HEK293 (cell line): ENCODE data around the gene RACK1.

Experiments used
- HOXA7 ChIP-seq: sonication (generic); formaldehyde crosslinking; IDR thresholded peaks from 2 replicates; pipeline ENCODE4 v1.8.1; 2022; ENCODE audit warnings: missing genetic modification reagents, borderline replicate concordance
- PRDM10 ChIP-seq: fragments of 450-650 bp; formaldehyde crosslinking; IDR thresholded peaks from 2 replicates; pipeline ENCODE4 v1.5.1; 2016; ENCODE audit warnings: missing biosample characterization, missing genetic modification characterization
- SETDB1 ChIP-seq: IDR thresholded peaks from one replicate; pipeline ENCODE4 v1.6.1; 2017; ENCODE audit warnings: mild to moderate bottlenecking, low read length, moderate library complexity, mixed read lengths; ENCODE audit not compliant: insufficient read length
- SP2 ChIP-seq: fragments of 450-650 bp; formaldehyde crosslinking; IDR thresholded peaks from 2 replicates; pipeline ENCODE4 v1.5.1; 2016; ENCODE audit warnings: missing biosample characterization, missing genetic modification characterization
- ZBTB11 ChIP-seq: fragments of 450-650 bp; formaldehyde crosslinking; conservative IDR thresholded peaks from 2 replicates; pipeline ENCODE4 v1.5.1; 2016; ENCODE audit warnings: low read depth, missing biosample characterization, missing genetic modification characterization
- ZBTB17 ChIP-seq: fragments of 450-650 bp; formaldehyde crosslinking; IDR thresholded peaks from 2 replicates; pipeline ENCODE4 v1.5.1; 2016; ENCODE audit warnings: missing biosample characterization, missing genetic modification characterization
- ZBTB7A ChIP-seq: fragments of 450-650 bp; formaldehyde crosslinking; IDR thresholded peaks from 2 replicates; pipeline ENCODE4 v1.5.1; 2016; ENCODE audit warnings: low read depth, missing biosample characterization, missing genetic modification characterization
- ZFHX2 ChIP-seq: fragments of 450-650 bp; formaldehyde crosslinking; conservative IDR thresholded peaks from 2 replicates; pipeline ENCODE4 v1.5.1; 2016; ENCODE audit warnings: missing biosample characterization, missing genetic modification characterization
- ZIC2 ChIP-seq: fragments of 450-650 bp; formaldehyde crosslinking; IDR thresholded peaks from 2 replicates; pipeline ENCODE4 v1.5.1; 2016; ENCODE audit warnings: missing biosample characterization, missing genetic modification characterization
- ZNF112 ChIP-seq: fragments of 450-650 bp; formaldehyde crosslinking; IDR thresholded peaks from 2 replicates; pipeline ENCODE4 v1.5.0; 2017; ENCODE audit warnings: missing biosample characterization, missing genetic modification characterization
- ZNF140 ChIP-seq: fragments of 450-650 bp; formaldehyde crosslinking; IDR thresholded peaks from 2 replicates; pipeline ENCODE4 v1.5.1; 2016; ENCODE audit warnings: missing biosample characterization, missing genetic modification characterization
- ZNF146 ChIP-seq: fragments of 450-650 bp; formaldehyde crosslinking; IDR thresholded peaks from 2 replicates; pipeline ENCODE4 v1.5.1; 2016; ENCODE audit warnings: missing biosample characterization, missing genetic modification characterization
- ZNF169 ChIP-seq: fragments of 450-650 bp; formaldehyde crosslinking; IDR thresholded peaks from 2 replicates; pipeline ENCODE4 v1.5.1; 2016; ENCODE audit warnings: missing biosample characterization, missing genetic modification characterization
- ZNF518A ChIP-seq: fragments of 450-650 bp; formaldehyde crosslinking; conservative IDR thresholded peaks from 2 replicates; pipeline ENCODE4 v1.5.1; 2016; ENCODE audit warnings: low read depth, missing biosample characterization, missing genetic modification characterization
- ZNF549 ChIP-seq: fragments of 450-650 bp; IDR thresholded peaks from 2 replicates; pipeline ENCODE4 v1.5.1; 2018; ENCODE audit warnings: missing biosample characterization, missing genetic modification characterization, mild to moderate bottlenecking, inconsistent platforms, moderate library complexity
- ZNF558 ChIP-seq: fragments of 450-650 bp; formaldehyde crosslinking; IDR thresholded peaks from 2 replicates; pipeline ENCODE4 v1.5.1; 2016; ENCODE audit warnings: missing biosample characterization, missing genetic modification characterization
- ZNF561 ChIP-seq: fragments of 450-650 bp; IDR thresholded peaks from 2 replicates; pipeline ENCODE4 v1.5.1; 2018; ENCODE audit warnings: missing biosample characterization, missing genetic modification characterization, borderline replicate concordance
- ZNF623 ChIP-seq: fragments of 450-650 bp; formaldehyde crosslinking; IDR thresholded peaks from 2 replicates; pipeline ENCODE4 v1.5.1; 2016; ENCODE audit warnings: missing biosample characterization, missing genetic modification characterization
- ZNF639 ChIP-seq: fragments of 450-650 bp; formaldehyde crosslinking; IDR thresholded peaks from 2 replicates; pipeline ENCODE4 v1.5.1; 2016; ENCODE audit warnings: missing biosample characterization, missing genetic modification characterization
- ZNF76 ChIP-seq: fragments of 450-650 bp; formaldehyde crosslinking; IDR thresholded peaks from 2 replicates; pipeline ENCODE4; 2016; ENCODE audit warnings: low read depth, missing biosample characterization, missing genetic modification characterization, borderline replicate concordance
- ZSCAN18 ChIP-seq: fragments of 450-650 bp; formaldehyde crosslinking; IDR thresholded peaks from 2 replicates; pipeline ENCODE4 v1.5.1; 2016; ENCODE audit warnings: missing biosample characterization, missing genetic modification characterization

The RACK1 gene

GRCh38 chr5:181187500-181188213 is 56.0 kb downstream of the RACK1 start (continued):
- TF ChIP-seq PRDM10, result peak; percentile 80
- no peak for TF ChIP-seq ZBTB7A
- TF ChIP-seq ZNF639 (tag by site-specific recombination), result 0 out of 2 replicates have a peak, but pooled peaks have one; percentile 45
- peak; percentile 33 for TF ChIP-seq ZBTB11 (tag by site-specific recombination)
- TF ChIP-seq ZNF146 (tag by site-specific recombination), result no peak
- no peak for TF ChIP-seq HOXA7 (CRISPR knock-in tag)
- TF ChIP-seq ZNF518A, result no peak
- TF ChIP-seq ZFHX2, result peak; percentile 93
- TF ChIP-seq ZSCAN18 (tag by site-specific recombination), result no peak
- peak; percentile 55; the same call in 1 of the 2 replicates for TF ChIP-seq ZNF76 (tag by site-specific recombination)
- TF ChIP-seq ZNF140 (tag by site-specific recombination), result no peak
- TF ChIP-seq ZNF561 (tag by site-specific recombination), result peak; percentile 87; the same call in 1 of the 2 replicates
- no peak for TF ChIP-seq ZNF112 (tag by site-specific recombination)
- no peak; the same call in 1 of the 2 replicates for TF ChIP-seq ZIC2 (tag by site-specific recombination)
- TF ChIP-seq ZBTB17, result peak; percentile 50
- no peak; the same call in 1 of the 2 replicates for TF ChIP-seq SP2 (tag by site-specific recombination)
- peak; percentile 76; the same call in 1 of the 2 replicates for TF ChIP-seq ZNF558 (tag by site-specific recombination)
- no peak for TF ChIP-seq ZNF169 (tag by site-specific recombination)
- TF ChIP-seq SETDB1, result no peak
- TF ChIP-seq ZNF623 (tag by site-specific recombination), result 0 out of 2 replicates have a peak, but pooled peaks have one; percentile 17
- TF ChIP-seq ZNF549 (tag by site-specific recombination), result no peak
